ENCODE results near the gene IRF9.

The IRF9 gene

GRCh38 chr14:24149302-24149969, 11.6 kb upstream of the IRF9 start:
- DNase-seq, result no peak

GRCh38 chr14:24150061-24150460, 11.0 kb upstream of the IRF9 start:
- DNase-seq, result no peak

- DNase-seq, result no peak
These were observed 10.5 kb upstream of the IRF9 start for GRCh38 chr14:24150567-24150966.

GRCh38 chr14:24150993-24151392, 10.1 kb upstream of the IRF9 start:
- DNase-seq, result no peak

- no peak for DNase-seq
These were observed 9.5 kb upstream of the IRF9 start for GRCh38 chr14:24151404-24152080.

- no peak for DNase-seq
These were observed 6.0 kb upstream of the IRF9 start for GRCh38 chr14:24155100-24155499.

GRCh38 chr14:24156840-24157239, 4.2 kb upstream of the IRF9 start:
- DNase-seq, result no peak

GRCh38 chr14:24157331-24157730, 3.7 kb upstream of the IRF9 start:
- no peak for DNase-seq

- no peak for DNase-seq
These were observed 1.1 kb upstream of the IRF9 start for GRCh38 chr14:24159777-24160498.

- no peak for DNase-seq
These were observed 591 bp upstream of the IRF9 start for GRCh38 chr14:24160499-24160849.

- peak; percentile 37 for DNase-seq
These were observed 1.0 kb downstream of the IRF9 start for GRCh38 chr14:24162093-24162492.

- DNase-seq, result no peak
These were observed 3.5 kb downstream of the IRF9 start for GRCh38 chr14:24164518-24164991.

- DNase-seq, result no peak
These were observed 4.7 kb downstream of the IRF9 start for GRCh38 chr14:24165785-24166184.

- no peak for DNase-seq
These were observed 6.5 kb downstream of the IRF9 start for GRCh38 chr14:24167469-24168114.

GRCh38 chr14:24171422-24172260, 10.6 kb downstream of the IRF9 start, which contains the start of gene REC8:
Gene REC8, plus strand, starts transcription at chr14:24172080. Its CDS starts 473 bp downstream, at chr14:24172553.
- DNase-seq, result peak; percentile 65

- DNase-seq, result no peak
These were observed 11.3 kb downstream of the IRF9 start for GRCh38 chr14:24172261-24172860.

- no peak for DNase-seq
These were observed 11.8 kb downstream of the IRF9 start for GRCh38 chr14:24172871-24173281.

- DNase-seq, result no peak
These were observed 15.5 kb downstream of the IRF9 start for GRCh38 chr14:24176599-24176998.

- DNase-seq, result no peak
These were observed 16.2 kb downstream of the IRF9 start for GRCh38 chr14:24177041-24177825.

- DNase-seq, result no peak
These were observed 16.8 kb downstream of the IRF9 start for GRCh38 chr14:24177891-24178290.

Data from stimulated activated CD4-positive, alpha-beta T cell treated with anti-CD3 and anti-CD28 coated beads, Interleukin-4, amount 100 ng/mL, for 1 hour (primary cell).